Prostate gland (tissue), 2 donors: Measurements from ENCODE around the gene ADGB.

Source experiments
- POLR2A ChIP-seq: fragments of 450-650 bp; IDR thresholded peaks from one replicate; pipeline ENCODE4 v1.6.1; 2016; ENCODE audit warnings: antibody characterized with exemption, mild to moderate bottlenecking
- TF ChIP-seq, protein P1 (sequence below), 4 experiments: fragments of 200-600 bp in 2 of 4; fragments of 450-650 bp in 2 of 4; sonication (generic) in 2 of 4; IDR thresholded peaks; 1 replicate in 3 of 4; 2 replicates in 1 of 4; pipeline ENCODE4 v1.5.1; 2016 to 2019; ENCODE audit warnings: antibody characterized with exemption in 4 of 4, mild to moderate bottlenecking in 2 of 4, moderate library complexity in 2 of 4

DNA sequence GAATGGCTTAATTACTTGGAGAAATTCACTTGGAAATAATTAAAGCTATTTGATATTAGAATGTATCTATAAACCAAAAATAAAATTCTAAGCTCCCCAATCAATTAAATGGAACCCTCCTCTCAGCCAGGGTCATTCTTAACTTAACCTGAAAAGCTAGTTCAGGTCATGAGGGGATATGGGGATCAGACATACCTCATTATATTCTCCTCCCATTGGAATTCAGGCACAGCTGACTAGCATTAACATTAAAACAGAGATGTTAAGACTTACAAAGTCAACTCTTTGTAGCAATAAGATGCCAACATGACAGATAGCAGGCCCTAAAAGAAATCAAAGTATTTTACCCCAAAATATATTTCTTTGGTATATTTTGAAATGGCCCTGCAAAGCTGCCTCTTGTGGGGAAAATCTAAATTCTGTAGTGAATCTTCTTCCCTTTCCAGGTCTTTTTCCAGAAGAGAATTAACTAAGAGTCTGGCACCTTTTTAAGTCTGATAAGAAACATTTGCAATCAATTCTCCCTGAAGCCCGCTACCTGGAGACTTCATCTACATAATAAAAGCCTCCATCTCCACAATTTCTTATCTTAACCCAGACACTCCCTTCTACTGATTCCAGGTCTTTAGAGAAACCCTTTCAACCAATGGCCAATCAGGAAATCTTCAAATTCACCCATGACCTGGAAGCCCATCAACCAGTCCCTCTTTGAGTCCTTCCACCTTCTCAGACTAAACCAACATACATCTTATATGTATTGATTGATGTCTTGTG, 231.2 kb downstream of the ADGB start:
- TF ChIP-seq, protein P1, sequence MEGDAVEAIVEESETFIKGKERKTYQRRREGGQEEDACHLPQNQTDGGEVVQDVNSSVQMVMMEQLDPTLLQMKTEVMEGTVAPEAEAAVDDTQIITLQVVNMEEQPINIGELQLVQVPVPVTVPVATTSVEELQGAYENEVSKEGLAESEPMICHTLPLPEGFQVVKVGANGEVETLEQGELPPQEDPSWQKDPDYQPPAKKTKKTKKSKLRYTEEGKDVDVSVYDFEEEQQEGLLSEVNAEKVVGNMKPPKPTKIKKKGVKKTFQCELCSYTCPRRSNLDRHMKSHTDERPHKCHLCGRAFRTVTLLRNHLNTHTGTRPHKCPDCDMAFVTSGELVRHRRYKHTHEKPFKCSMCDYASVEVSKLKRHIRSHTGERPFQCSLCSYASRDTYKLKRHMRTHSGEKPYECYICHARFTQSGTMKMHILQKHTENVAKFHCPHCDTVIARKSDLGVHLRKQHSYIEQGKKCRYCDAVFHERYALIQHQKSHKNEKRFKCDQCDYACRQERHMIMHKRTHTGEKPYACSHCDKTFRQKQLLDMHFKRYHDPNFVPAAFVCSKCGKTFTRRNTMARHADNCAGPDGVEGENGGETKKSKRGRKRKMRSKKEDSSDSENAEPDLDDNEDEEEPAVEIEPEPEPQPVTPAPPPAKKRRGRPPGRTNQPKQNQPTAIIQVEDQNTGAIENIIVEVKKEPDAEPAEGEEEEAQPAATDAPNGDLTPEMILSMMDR (IDR thresholded peaks at IDR 0.05), result no peak
- no peak for TF ChIP-seq POLR2A
